Subcutaneous adipose tissue (tissue), 4 donors: ENCODE data around the gene KRTAP5-5. TPM values are rescaled to one million over a fixed set of nuclear protein-coding genes. Genes with fewer than 3 reads are reported as not detected.

Source experiments
- CTCF ChIP-seq: fragments of 450-650 bp; IDR thresholded peaks from one replicate; pipeline ENCODE4 v1.5.1; 2016; ENCODE audit warnings: low read depth, mild to moderate bottlenecking, control low read depth, antibody characterized with exemption, moderate library complexity
- total RNA-seq, 4 donors: library from RNA; depleted of rRNA; stranded (reverse); fragments of >200 nt; gene quantifications; one replicate each; pipeline ENCODE4 v1.1.0, GENCODE V29; 2016

The KRTAP5-5 gene
- total RNA-seq, 4 donors from 2014 or later, result not detected

- no peak for TF ChIP-seq CTCF
Observed at GRCh38 chr11:1667121-1667850, 37.7 kb downstream of the KRTAP5-5 start.

- TF ChIP-seq CTCF, result no peak
Observed at GRCh38 chr11:1667906-1668305, 38.3 kb downstream of the KRTAP5-5 start.

GRCh38 chr11:1668911-1669473 is 39.4 kb downstream of the KRTAP5-5 start:
- TF ChIP-seq CTCF, result no peak

GRCh38 chr11:1669546-1670218 is 40.1 kb downstream of the KRTAP5-5 start:
- TF ChIP-seq CTCF, result no peak

GRCh38 chr11:1670905-1671371 is 41.4 kb downstream of the KRTAP5-5 start:
- no peak for TF ChIP-seq CTCF

GRCh38 chr11:1671658-1672057 is 42.1 kb downstream of the KRTAP5-5 start:
- no peak for TF ChIP-seq CTCF
